NCI-H748 (cell line): Measurements from ENCODE around the gene NUP205.
A peak's percentile ranks its signal among the peaks of the same experiment; 100 is the strongest.
"Not testable (repeated sequence)": the region's sequence is repeated elsewhere in the genome, so short reads cannot be mapped to it uniquely, and the experiment has no call there.

Source experiments
- DNase-seq: peaks from one replicate; lab custom pipeline; 2025; ENCODE audit not compliant: unreplicated experiment; lab: John Stamatoyannopoulos, UW

NUP205 gene

GRCh38 chr7:135666846-135667245 is 109.1 kb downstream of the NUP205 start:
- no peak for DNase-seq

- not testable (repeated sequence) for DNase-seq
These were observed 109.9 kb downstream of the NUP205 start for GRCh38 chr7:135667626-135668025.

- not testable (repeated sequence) for DNase-seq
These were observed 111.2 kb downstream of the NUP205 start for GRCh38 chr7:135668852-135669395.

- DNase-seq = no peak
These were observed 112.1 kb downstream of the NUP205 start for GRCh38 chr7:135669774-135670173.

GRCh38 chr7:135670179-135670578 is 112.5 kb downstream of the NUP205 start:
- DNase-seq = no peak

GRCh38 chr7:135672560-135673359 is 115.0 kb downstream of the NUP205 start:
- DNase-seq = peak; percentile 69

- no peak for DNase-seq
These were observed 115.6 kb downstream of the NUP205 start for GRCh38 chr7:135673360-135673706.

- no peak for DNase-seq
These were observed 121.2 kb downstream of the NUP205 start for GRCh38 chr7:135678612-135679575.

- DNase-seq = no peak
These were observed 124.0 kb downstream of the NUP205 start for GRCh38 chr7:135681762-135682161.

GRCh38 chr7:135682191-135682590 is 124.5 kb downstream of the NUP205 start:
- no peak for DNase-seq

- no peak for DNase-seq
These were observed 125.9 kb downstream of the NUP205 start for GRCh38 chr7:135683609-135684008.

GRCh38 chr7:135684136-135684535 is 126.4 kb downstream of the NUP205 start:
- DNase-seq = no peak

GRCh38 chr7:135684699-135685098 is 127.0 kb downstream of the NUP205 start:
- DNase-seq = no peak

- DNase-seq = no peak
These were observed 127.8 kb downstream of the NUP205 start for GRCh38 chr7:135685306-135686084.

- DNase-seq = no peak
These were observed 129.7 kb downstream of the NUP205 start for GRCh38 chr7:135687466-135687865.

- DNase-seq = no peak
These were observed 132.8 kb downstream of the NUP205 start for GRCh38 chr7:135690566-135690965.

- DNase-seq = no peak
These were observed 134.3 kb downstream of the NUP205 start for GRCh38 chr7:135692055-135692454.

GRCh38 chr7:135692606-135693005 is 134.9 kb downstream of the NUP205 start:
- DNase-seq = not testable (repeated sequence)

- no peak for DNase-seq
These were observed 135.8 kb downstream of the NUP205 start for GRCh38 chr7:135693558-135693957.

GRCh38 chr7:135697276-135698049 is 139.7 kb downstream of the NUP205 start:
- DNase-seq = no peak
